ENCODE results near the gene SPACA4.

The SPACA4 gene

DNA sequence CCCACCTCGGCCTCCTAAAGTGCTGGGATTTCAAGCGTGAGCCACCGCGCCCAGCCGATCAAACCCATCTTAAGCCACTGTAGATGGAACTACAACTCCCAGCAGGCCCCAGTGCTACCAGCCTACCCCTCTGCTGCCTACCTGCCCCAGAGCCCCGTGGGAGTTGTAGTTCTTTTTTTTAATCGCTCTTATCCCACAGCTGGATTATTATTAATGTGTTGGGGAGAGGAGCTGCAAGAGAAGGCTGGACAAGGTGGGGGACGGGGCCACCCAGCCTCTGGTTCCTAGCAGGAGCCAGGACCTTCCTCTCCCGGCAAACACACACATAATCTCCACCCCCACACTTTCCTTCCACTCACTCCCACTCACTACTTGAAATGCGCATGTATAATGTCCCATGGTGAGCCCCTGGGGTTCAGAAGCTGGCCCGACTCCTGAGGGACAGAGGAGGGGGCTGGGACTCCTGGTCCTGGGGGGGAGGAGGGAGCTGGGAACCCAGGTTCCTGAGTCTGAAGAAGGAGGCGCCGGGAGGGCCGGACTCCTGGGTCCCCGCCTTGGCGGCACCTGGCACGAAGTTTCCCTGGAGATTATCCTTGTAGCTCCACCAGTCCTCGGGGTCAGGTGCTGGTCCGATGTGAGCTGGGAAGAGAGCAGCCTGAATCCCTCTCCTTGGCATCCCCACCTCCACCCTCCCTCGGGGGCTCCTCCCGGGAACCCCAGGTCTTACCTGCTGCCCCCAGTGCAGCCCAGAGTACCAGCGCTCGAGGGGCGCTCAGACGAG lies 38.5 kb downstream of the SPACA4 start:
- H3K4me3 ChIP-seq (ENCODE audit: low read depth, low read length): peak overlapping the region; percentile 51
- TF ChIP-seq, protein P1, sequence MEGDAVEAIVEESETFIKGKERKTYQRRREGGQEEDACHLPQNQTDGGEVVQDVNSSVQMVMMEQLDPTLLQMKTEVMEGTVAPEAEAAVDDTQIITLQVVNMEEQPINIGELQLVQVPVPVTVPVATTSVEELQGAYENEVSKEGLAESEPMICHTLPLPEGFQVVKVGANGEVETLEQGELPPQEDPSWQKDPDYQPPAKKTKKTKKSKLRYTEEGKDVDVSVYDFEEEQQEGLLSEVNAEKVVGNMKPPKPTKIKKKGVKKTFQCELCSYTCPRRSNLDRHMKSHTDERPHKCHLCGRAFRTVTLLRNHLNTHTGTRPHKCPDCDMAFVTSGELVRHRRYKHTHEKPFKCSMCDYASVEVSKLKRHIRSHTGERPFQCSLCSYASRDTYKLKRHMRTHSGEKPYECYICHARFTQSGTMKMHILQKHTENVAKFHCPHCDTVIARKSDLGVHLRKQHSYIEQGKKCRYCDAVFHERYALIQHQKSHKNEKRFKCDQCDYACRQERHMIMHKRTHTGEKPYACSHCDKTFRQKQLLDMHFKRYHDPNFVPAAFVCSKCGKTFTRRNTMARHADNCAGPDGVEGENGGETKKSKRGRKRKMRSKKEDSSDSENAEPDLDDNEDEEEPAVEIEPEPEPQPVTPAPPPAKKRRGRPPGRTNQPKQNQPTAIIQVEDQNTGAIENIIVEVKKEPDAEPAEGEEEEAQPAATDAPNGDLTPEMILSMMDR (IDR thresholded peaks at IDR 0.05; ENCODE audit: control insufficient read depth, extremely low read depth, insufficient read depth): no peak
- DNase-seq (ENCODE audit: low read depth): no peak

DNA sequence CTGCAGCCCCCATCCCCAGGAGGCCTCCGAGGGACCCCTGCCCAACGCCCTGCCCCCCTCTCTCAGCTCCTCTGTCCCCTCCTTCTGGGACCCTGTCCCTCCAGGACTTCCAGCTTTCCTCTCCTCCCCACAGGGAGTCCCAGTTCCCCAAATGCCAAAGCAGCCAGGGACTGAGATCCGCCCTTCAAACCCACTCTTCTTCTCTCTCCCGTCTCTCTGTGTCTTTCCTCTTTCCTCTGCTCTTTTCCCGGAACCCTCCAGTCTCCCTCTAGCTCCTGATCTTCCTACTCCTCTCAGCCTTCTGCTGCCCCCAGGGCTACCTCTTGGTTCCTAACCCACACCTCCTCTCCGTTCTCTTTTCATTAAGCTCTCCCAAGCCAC lies 39.1 kb downstream of the SPACA4 start:
- DNase-seq (ENCODE audit: low read depth): no peak
- TF ChIP-seq, protein P1 (IDR thresholded peaks at IDR 0.05; ENCODE audit: control insufficient read depth, extremely low read depth, insufficient read depth): no peak

DNA sequence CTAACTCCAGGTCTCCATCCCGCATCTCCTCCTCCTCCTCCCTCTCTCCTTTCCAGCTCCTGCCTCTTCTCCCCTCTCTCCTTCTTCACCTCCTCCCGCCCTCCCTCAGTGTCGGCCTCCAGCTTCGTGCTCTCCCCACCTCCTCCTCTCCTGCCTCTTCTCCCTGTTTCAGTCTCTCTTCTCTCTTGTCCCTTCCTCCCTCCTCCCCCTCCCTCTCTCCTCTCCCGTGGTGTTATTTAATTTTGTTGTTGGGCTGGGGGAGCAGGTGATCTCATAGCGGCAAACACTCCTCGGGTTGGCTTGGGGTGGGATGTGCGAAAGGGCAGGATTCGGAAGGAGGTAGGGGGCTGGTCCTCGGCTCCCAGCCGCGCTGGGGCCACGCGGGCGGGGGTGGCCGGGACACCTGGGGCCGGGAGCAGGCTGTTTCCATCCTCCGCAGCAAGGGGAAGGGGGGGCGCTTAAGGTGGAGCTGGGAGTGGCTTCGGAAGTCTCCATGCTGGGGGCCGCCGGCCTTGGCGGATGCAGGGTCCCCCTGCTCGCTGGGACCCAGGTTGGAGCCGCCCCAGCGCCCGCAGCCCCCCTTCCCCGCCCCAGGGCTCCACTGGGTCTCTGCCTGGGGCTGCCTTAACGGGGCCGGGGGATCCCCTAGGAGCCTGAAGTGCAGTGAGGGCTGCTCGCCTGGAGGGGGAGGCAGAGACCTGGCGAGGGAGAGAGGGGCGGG lies 39.6 kb downstream of the SPACA4 start, which contains the start of gene CA11:
TSS of gene CA11 (minus strand) at position 187 of the 721 bp plus-strand sequence. CDS start 555 bp downstream, outside the sequence.
- DNase-seq (ENCODE audit: low read depth): no peak
- H3K4me3 ChIP-seq (ENCODE audit: low read depth, low read length): peak within 1 kb of the TSS; percentile 51
- TF ChIP-seq, protein P1 (IDR thresholded peaks at IDR 0.05; ENCODE audit: control insufficient read depth, extremely low read depth, insufficient read depth): peak; percentile 84

More for the DNA sequence above, 39.1 kb downstream of the SPACA4 start:
- peak overlapping the region; percentile 51 for H3K4me3 ChIP-seq (ENCODE audit: low read depth, low read length)

DNA sequence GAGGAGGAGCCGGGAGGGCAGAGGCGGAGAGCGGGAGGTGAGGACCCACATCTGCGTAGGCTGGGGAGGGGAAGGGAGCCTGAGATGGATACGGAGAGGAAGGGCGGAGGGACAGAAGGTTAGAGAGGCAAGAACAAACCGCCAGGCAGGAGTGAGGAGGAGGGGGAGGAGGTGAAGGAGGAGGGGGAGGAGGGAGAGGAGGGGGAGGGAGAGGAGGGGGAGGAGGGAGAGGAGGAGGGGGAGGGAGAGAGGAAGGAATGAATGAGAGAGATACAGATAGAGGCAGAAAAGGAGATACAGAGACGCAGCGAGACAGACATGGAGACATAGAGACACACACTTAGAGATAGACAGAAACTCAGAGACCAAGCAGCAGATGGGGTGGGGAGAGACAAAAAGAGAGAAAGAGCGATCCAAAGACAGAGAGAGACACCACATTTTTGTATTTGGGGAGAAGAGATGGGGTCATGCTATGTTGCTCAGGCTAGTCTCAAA lies 40.2 kb downstream of the SPACA4 start:
- TF ChIP-seq, protein P1 (IDR thresholded peaks at IDR 0.05; ENCODE audit: control insufficient read depth, extremely low read depth, insufficient read depth): no peak
- DNase-seq (ENCODE audit: low read depth): no peak
- peak overlapping the region; percentile 51; the same call in 1 of the 2 replicates for H3K4me3 ChIP-seq (ENCODE audit: low read depth, low read length)

DNA sequence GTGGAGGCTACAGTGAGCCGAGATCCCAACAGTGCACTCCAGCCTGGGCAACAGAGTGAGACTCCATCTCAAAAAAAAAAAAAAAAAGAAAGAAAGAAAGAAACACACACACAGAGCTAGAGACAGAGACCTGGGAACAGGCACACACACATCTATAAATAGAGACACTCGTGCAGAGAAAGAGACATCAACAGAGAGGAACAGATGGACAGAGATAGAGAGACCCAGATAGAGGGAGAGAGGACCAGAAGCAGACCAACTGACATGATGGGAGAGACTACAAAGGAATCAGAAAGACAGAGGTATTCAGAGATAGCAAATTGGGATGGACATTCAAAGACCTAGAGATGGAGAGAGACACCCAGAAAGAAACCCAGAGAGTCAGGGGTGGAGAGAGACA lies 41.6 kb downstream of the SPACA4 start:
- no peak for DNase-seq (ENCODE audit: low read depth)
- TF ChIP-seq, protein P1 (IDR thresholded peaks at IDR 0.05; ENCODE audit: control insufficient read depth, extremely low read depth, insufficient read depth): no peak
- H3K4me3 ChIP-seq (ENCODE audit: low read depth, low read length): no peak overlapping the region

DNA sequence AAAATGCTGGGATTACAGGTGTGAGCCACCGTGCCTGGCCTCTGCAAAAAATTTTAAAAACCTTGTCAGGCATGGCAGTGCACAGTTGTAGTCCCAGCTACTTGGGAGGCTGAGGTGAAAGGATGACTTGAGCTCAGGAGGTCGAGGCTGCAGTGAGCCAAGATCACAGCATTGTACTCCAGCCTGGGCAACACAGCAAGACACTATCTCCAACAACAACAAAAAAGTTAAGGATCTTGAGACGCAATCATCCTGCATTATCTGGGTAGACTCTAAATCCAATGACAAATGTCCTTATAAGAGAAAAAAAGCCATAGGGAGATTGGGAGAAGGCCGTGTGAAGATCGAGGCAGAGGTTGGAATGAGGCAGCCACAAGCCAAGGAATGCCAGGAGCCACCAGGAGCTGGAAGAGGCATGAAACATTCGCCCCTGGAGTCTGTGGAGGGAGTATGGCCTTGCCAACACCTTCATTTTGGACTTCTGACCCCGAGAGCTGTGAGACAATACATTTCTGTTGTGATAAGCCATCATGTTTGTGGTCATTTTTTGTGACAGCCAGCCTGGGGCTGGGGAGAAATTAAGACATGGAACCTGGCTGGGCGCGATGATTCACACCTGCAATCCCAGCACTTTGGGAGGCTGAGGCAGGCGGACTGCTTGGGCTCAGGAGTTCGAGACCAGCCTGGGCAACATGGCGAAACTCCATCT lies 44.6 kb downstream of the SPACA4 start:
- H3K4me3 ChIP-seq (ENCODE audit: low read depth, low read length): no peak overlapping the region
- DNase-seq (ENCODE audit: low read depth): no peak
- TF ChIP-seq, protein P1 (IDR thresholded peaks at IDR 0.05; ENCODE audit: control insufficient read depth, extremely low read depth, insufficient read depth): no peak
